CD4-positive, alpha-beta memory T cell (primary cell): ENCODE results near the gene LTB4R2. TPM values are rescaled to one million over a fixed set of nuclear protein-coding genes. Genes with fewer than 3 reads are reported as not detected.

ENCODE experiments used
- CTCF ChIA-PET: fragments of 350-600 bp; sonication (Branson Sonifier 250); formaldehyde crosslinking; loops from one replicate; lab custom pipeline; 2021; ENCODE audit warnings: inconsistent platforms; ENCODE audit not compliant: partially characterized antibody; lab: Charles Lee
- POLR2A ChIA-PET: fragments of 350-600 bp; sonication (Branson Sonifier 250); formaldehyde crosslinking; loops from one replicate; lab custom pipeline; 2021; ENCODE audit not compliant: partially characterized antibody; lab: Charles Lee
- DNase-seq, 5 donors: peaks; one replicate each; pipeline versions ENCODE4 v3.0.0 to v3.0.0-alpha.2; 2020 to 2022; ENCODE audit warnings: mixed read lengths in 1 of 5
- H3K27ac ChIP-seq: one replicate; pipeline ENCODE4 v1.7.0; 2013; ENCODE audit warnings: low read depth, low read length
- H3K27me3 ChIP-seq: 2 replicates; pipeline ENCODE4 v1.7.0; 2013; ENCODE audit warnings: mild to moderate bottlenecking, low read length, moderate library complexity; ENCODE audit not compliant: insufficient read depth
- H3K36me3 ChIP-seq: 2 replicates; pipeline ENCODE4 v1.7.0; 2013; ENCODE audit warnings: mild to moderate bottlenecking, low read length, moderate library complexity; ENCODE audit not compliant: insufficient read depth
- H3K4me1 ChIP-seq: 2 replicates; pipeline ENCODE4 v1.7.0; 2013; ENCODE audit warnings: mild to moderate bottlenecking, low read length, moderate library complexity; ENCODE audit not compliant: insufficient read depth
- H3K4me3 ChIP-seq, 2 donors: one replicate each; pipeline ENCODE4 v1.7.0; 2013; ENCODE audit warnings: low read length in 2 of 2, mild to moderate bottlenecking in 1 of 2
- H3K9me3 ChIP-seq, 2 donors: one replicate each; pipeline ENCODE4 v1.7.0; 2013; ENCODE audit warnings: low read length in 2 of 2, control low read depth in 1 of 2; ENCODE audit not compliant: control insufficient read depth in 1 of 2
- H3K27ac Mint-ChIP-seq, 7 donors: one replicate each; pipeline ENCODE4 v1.8.0; 2020 to 2021; ENCODE audit warnings: mixed read lengths in 7 of 7, mild to moderate bottlenecking in 6 of 7, inconsistent platforms in 3 of 7, moderate library complexity in 3 of 7
- H3K27me3 Mint-ChIP-seq, 2 donors: one replicate each; pipeline ENCODE4 v1.8.0; 2020 to 2021; ENCODE audit warnings: mixed read lengths in 2 of 2
- H3K36me3 Mint-ChIP-seq, 2 donors: one replicate each; pipeline ENCODE4 v1.8.0; 2020 to 2021; ENCODE audit warnings: mixed read lengths in 2 of 2, inconsistent platforms in 1 of 2, mild to moderate bottlenecking in 1 of 2
- H3K4me1 Mint-ChIP-seq, 4 donors: one replicate each; pipeline ENCODE4 v1.8.0; 2020 to 2021; ENCODE audit warnings: mixed read lengths in 4 of 4, mild to moderate bottlenecking in 1 of 4
- H3K4me3 Mint-ChIP-seq, 8 donors: one replicate each; pipeline ENCODE4 v1.8.0; 2020 to 2021; ENCODE audit warnings: mixed read lengths in 8 of 8, mild to moderate bottlenecking in 7 of 8, moderate library complexity in 6 of 8, inconsistent platforms in 3 of 8
- H3K9me3 Mint-ChIP-seq, 8 donors: one replicate each; pipeline ENCODE4 v1.8.0; 2020 to 2021; ENCODE audit warnings: mixed read lengths in 8 of 8, mild to moderate bottlenecking in 5 of 8, inconsistent platforms in 3 of 8, moderate library complexity in 1 of 8
- intact Hi-C: fragments of 100-400 bp; cut with micrococcal nuclease; formaldehyde crosslinking; loops from one replicate; pipeline ENCODE4 v1.15.1; 2023
- polyA plus RNA-seq, 2 donors: library from polyadenylated mRNA; unstranded; fragments of 300-500 nt; fragmentation: Illumina TruSeq; gene quantifications; one replicate each; pipeline ENCODE4 v1.2.3, GENCODE V29; 2021
- total RNA-seq, 2 experiments: library from RNA; stranded (reverse); gene quantifications; one replicate each; pipeline ENCODE4 v1.2.3, GENCODE V29; 2021

Gene LTB4R2
- total and polyA plus RNA-seq, 4 experiments from 2014 or later = 2.3 to 18.8 (median 10.6) TPM

GRCh38 chr14:24329736-24330135 lies 19.8 kb downstream of the LTB4R2 start:
- peak overlapping the region; percentile 16 to 88 (median 73) for H3K27ac Mint-ChIP-seq
- intact Hi-C loops = no loop called here
- Histone ChIP-seq H3K4me1 (peaks cover 63% of the 10 kb centered on the region), H3K27me3 (peaks cover 6% of the 10 kb centered on the region), H3K4me3 (no peak overlapping the region), H3K36me3 (no peaks in the 10 kb centered on the region), H3K27ac (no peak overlapping the region), H3K9me3 (no peaks in the 10 kb centered on the region)
- ChIA-PET CTCF (interaction anchor here (3.5 to 23.0 kb wide), 4 partner anchors 20 to 102 kb away, joined by 17 to 791 read pairs (median 140); partner anchors contain the start of genes CBLN3, CIDEB, KHNYN and LTB4R), POLR2A (interaction anchor here (0.6 to 6.8 kb wide), 9 partner anchors 17 to 110 kb away, joined by 3 to 75 read pairs (median 4); partner anchors contain the start of genes CIDEB, LTB4R, LTB4R2 and NOP9)
- H3K9me3 Mint-ChIP-seq = peaks cover 0 to 5% (median 0%) of the 10 kb centered on the region in 8 donors
- H3K36me3 Mint-ChIP-seq = no peaks in the 10 kb centered on the region
- peak overlapping the region in 4 of 8 donors; percentile 21 to 57 (median 40) for H3K4me3 Mint-ChIP-seq
- peak; percentile 53 to 87 (median 63) for DNase-seq
- H3K4me1 Mint-ChIP-seq = peaks cover 40 to 73% (median 56%) of the 10 kb centered on the region in 4 donors
- H3K27me3 Mint-ChIP-seq = peaks cover 5 to 7% of the 10 kb centered on the region in 2 donors

- Histone ChIP-seq H3K9me3 (no peaks in the 10 kb centered on the region), H3K4me1 (peaks cover 69% of the 10 kb centered on the region), H3K4me3 (no peak overlapping the region), H3K36me3 (no peaks in the 10 kb centered on the region), H3K27me3 (peaks cover 11% of the 10 kb centered on the region), H3K27ac (no peak overlapping the region)
- DNase-seq = no peak
- Mint-ChIP-seq H3K27me3 (peaks cover 7 to 13% of the 10 kb centered on the region in 2 donors), H3K4me3 (peak overlapping the region in 1 of 8 donors; percentile 8), H3K9me3 (peaks cover 0 to 5% (median 0%) of the 10 kb centered on the region in 8 donors), H3K36me3 (peaks cover 4 to 7% of the 10 kb centered on the region in 2 donors), H3K27ac (peak overlapping the region in 4 of 7 donors; percentile 69 to 86 (median 78)), H3K4me1 (peaks cover 42 to 87% (median 61%) of the 10 kb centered on the region in 4 donors)
- intact Hi-C loops = no loop called here
- CTCF ChIA-PET = interaction anchor here (2.3 to 23.0 kb wide), 6 partner anchors 10 to 101 kb away, joined by 6 to 791 read pairs (median 41); partner anchors contain the start of genes CBLN3, CIDEB, KHNYN and LTB4R
- POLR2A ChIA-PET = interaction anchor here (0.7 to 12.5 kb wide), 6 partner anchors 8 to 108 kb away, joined by 3 to 361 read pairs (median 58); partner anchors contain the start of genes CBLN3, KHNYN, LTB4R and LTB4R2
Measured at GRCh38 chr14:24330973-24331674, 21.2 kb downstream of the LTB4R2 start.

GRCh38 chr14:24331731-24332267 lies 21.9 kb downstream of the LTB4R2 start:
- Mint-ChIP-seq H3K9me3 (peaks cover 0 to 5% (median 0%) of the 10 kb centered on the region in 8 donors), H3K36me3 (peaks cover 10 to 14% of the 10 kb centered on the region in 2 donors), H3K4me1 (peaks cover 42 to 92% (median 61%) of the 10 kb centered on the region in 4 donors), H3K4me3 (peak overlapping the region; percentile 76 to 93 (median 87)), H3K27ac (peak overlapping the region; percentile 65 to 98 (median 86)), H3K27me3 (peaks cover 7 to 13% of the 10 kb centered on the region in 2 donors)
- ChIA-PET POLR2A (interaction anchor here (0.7 to 12.5 kb wide), 10 partner anchors 10 to 107 kb away, joined by 3 to 361 read pairs (median 6); partner anchors contain the start of genes CBLN3, CIDEB, DHRS1 and KHNYN), CTCF (interaction anchor here (0.7 to 23.0 kb wide), 24 partner anchors 8 to 185 kb away, joined by 3 to 791 read pairs (median 10); partner anchors contain the start of genes CBLN3, CHMP4A, CIDEB and KHNYN)
- Histone ChIP-seq H3K4me3 (no peak overlapping the region), H3K36me3 (peaks cover 4% of the 10 kb centered on the region), H3K27ac (no peak overlapping the region), H3K4me1 (peaks cover 69% of the 10 kb centered on the region), H3K9me3 (no peaks in the 10 kb centered on the region), H3K27me3 (peaks cover 11% of the 10 kb centered on the region)
- no peak for DNase-seq
- intact Hi-C loops = loop anchor here (1.0 kb wide), 6 partner anchors 20 to 273 kb away; partner anchors contain the start of genes DHRS1, LTB4R, MDP1 and NOP9

GRCh38 chr14:24332268-24332993 lies 22.5 kb downstream of the LTB4R2 start:
- peak overlapping the region; percentile 65 to 98 (median 86) for H3K27ac Mint-ChIP-seq
- peaks cover 6 to 13% of the 10 kb centered on the region in 2 donors for H3K27me3 Mint-ChIP-seq
- Histone ChIP-seq H3K4me1 (peaks cover 64% of the 10 kb centered on the region), H3K4me3 (peak overlapping the region; percentile 24 to 51), H3K27me3 (peaks cover 11% of the 10 kb centered on the region), H3K36me3 (peaks cover 8% of the 10 kb centered on the region), H3K27ac (no peak overlapping the region), H3K9me3 (no peaks in the 10 kb centered on the region)
- peak; percentile 89 to 92 (median 90) for DNase-seq
- intact Hi-C loops = loop anchor here (1.0 kb wide), 6 partner anchors 21 to 274 kb away; partner anchors contain the start of genes DHRS1, LTB4R, MDP1 and NOP9
- peak overlapping the region; percentile 76 to 93 (median 87) for H3K4me3 Mint-ChIP-seq
- H3K4me1 Mint-ChIP-seq = peaks cover 40 to 91% (median 59%) of the 10 kb centered on the region in 4 donors
- peaks cover 0 to 5% (median 0%) of the 10 kb centered on the region in 8 donors for H3K9me3 Mint-ChIP-seq
- ChIA-PET CTCF (interaction anchor here (0.7 to 23.0 kb wide), 40 partner anchors 9 to 274 kb away, joined by 3 to 791 read pairs (median 8); partner anchors contain the start of genes CBLN3, CHMP4A, CIDEB and KHNYN), POLR2A (interaction anchor here (0.6 to 12.5 kb wide), 20 partner anchors 9 to 196 kb away, joined by 3 to 361 read pairs (median 5); partner anchors contain the start of genes CBLN3, CIDEB, DHRS1 and IPO4)
- H3K36me3 Mint-ChIP-seq = peaks cover 16 to 20% of the 10 kb centered on the region in 2 donors

- POLR2A ChIA-PET = interaction anchor here (1.0 to 12.5 kb wide), 7 partner anchors 22 to 121 kb away, joined by 4 to 361 read pairs (median 42); partner anchors contain the start of genes CBLN3, CHMP4A, CIDEB and KHNYN
- Histone ChIP-seq H3K4me1 (peaks cover 66% of the 10 kb centered on the region), H3K27me3 (peaks cover 11% of the 10 kb centered on the region), H3K36me3 (peaks cover 18% of the 10 kb centered on the region), H3K27ac (no peak within 1 kb of the TSS), H3K9me3 (no peaks in the 10 kb centered on the region), H3K4me3 (peak within 1 kb of the TSS in 1 of 2 donors; percentile 41)
- CTCF ChIA-PET = interaction anchor here (0.6 to 23.0 kb wide), 13 partner anchors 11 to 376 kb away, joined by 3 to 791 read pairs (median 11); partner anchors contain the start of genes CBLN3, CIDEB, KHNYN and LTB4R
- peaks cover 30 to 32% of the 10 kb centered on the region in 2 donors for H3K36me3 Mint-ChIP-seq
- H3K4me3 Mint-ChIP-seq = peak within 1 kb of the TSS; percentile 41 to 93 (median 64)
- peaks cover 6 to 13% of the 10 kb centered on the region in 2 donors for H3K27me3 Mint-ChIP-seq
- peak within 1 kb of the TSS in 5 of 7 donors; percentile 24 to 86 (median 62) for H3K27ac Mint-ChIP-seq
- intact Hi-C loops = no loop called here
- peaks cover 39 to 87% (median 60%) of the 10 kb centered on the region in 4 donors for H3K4me1 Mint-ChIP-seq
- DNase-seq = peak in 3 of 5 donors; percentile 33 to 38 (median 33)
- peaks cover 0 to 5% (median 0%) of the 10 kb centered on the region in 8 donors for H3K9me3 Mint-ChIP-seq
Measured at GRCh38 chr14:24334431-24335291, 24.7 kb downstream of the LTB4R2 start, which contains the start of gene ADCY4. Gene ADCY4 (minus strand): TSS chr14:24335071. CDS start chr14:24334652, 419 bp downstream.
